ENCODE data around the gene OSM.
"Not testable (repeated sequence)": the region's sequence is repeated elsewhere in the genome, so short reads cannot be mapped to it uniquely, and the experiment has no call there.

The OSM gene

DNA sequence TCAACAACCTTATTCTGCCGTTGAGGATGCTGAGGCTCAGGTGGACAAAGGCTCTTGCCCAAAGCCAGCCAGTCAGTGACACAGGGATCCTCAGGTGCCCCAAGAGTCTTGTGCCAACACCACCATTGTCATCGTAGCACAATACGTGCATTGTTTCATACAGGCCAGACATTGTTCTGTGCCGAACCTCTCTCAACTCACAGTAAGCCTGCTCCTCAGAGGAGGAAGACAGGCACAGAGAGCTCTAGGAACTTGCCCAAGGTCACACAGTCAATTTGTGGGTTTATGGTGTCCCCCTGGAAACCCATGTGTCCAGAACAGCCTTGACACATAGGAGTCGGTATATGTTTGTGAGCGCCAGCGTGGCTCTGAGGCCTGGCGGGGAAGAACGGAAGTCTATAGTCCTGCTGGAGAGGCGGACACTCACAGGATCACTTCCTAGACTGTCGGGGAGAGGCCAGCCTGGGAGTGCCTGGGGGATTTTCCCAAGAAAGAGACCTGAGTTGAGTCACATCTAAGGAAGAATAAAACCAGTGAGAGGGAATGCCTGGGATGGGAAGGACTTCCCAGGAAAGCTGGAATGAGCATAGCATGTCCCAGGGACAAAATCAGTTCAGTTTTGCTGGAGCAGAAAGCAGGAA is 40.3 kb downstream of the OSM start:
- DNase-seq (ENCODE audit: low read depth), result peak; percentile 49

DNA sequence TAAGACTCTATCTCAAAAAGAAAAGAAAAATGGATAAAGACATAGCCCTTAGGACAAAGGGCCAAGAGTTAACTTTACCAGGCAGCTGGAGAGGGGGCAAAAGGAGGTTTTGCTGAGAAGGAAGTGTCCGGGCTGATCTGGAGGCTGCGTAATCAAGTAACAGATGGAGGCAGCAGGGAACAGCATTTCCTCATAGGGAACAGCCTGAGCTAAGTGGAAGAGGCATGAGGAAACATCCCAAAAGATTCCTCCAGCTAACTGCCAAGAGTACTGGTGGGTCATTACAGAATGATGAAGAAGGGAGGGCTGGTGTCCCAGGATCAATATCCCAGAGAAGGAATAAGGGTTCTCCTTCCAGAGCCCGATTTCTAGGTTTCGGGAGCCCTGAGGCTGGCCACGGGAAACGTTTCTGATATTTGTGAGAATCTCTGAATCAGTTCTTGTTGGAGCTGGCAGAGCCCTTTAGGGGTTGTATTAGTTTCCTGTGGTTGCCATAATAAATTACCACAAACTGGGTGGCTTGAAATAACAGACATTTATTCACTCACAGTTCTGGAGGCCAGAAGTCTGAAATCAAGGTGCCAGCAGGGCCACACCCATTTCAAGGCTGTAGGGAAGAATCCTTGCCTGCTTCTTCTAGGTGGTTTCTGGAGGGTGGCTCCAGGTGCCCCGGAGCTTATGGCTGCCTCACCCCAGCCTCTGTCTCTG is 41.3 kb downstream of the OSM start:
- no peak for DNase-seq (ENCODE audit: low read depth)

DNA sequence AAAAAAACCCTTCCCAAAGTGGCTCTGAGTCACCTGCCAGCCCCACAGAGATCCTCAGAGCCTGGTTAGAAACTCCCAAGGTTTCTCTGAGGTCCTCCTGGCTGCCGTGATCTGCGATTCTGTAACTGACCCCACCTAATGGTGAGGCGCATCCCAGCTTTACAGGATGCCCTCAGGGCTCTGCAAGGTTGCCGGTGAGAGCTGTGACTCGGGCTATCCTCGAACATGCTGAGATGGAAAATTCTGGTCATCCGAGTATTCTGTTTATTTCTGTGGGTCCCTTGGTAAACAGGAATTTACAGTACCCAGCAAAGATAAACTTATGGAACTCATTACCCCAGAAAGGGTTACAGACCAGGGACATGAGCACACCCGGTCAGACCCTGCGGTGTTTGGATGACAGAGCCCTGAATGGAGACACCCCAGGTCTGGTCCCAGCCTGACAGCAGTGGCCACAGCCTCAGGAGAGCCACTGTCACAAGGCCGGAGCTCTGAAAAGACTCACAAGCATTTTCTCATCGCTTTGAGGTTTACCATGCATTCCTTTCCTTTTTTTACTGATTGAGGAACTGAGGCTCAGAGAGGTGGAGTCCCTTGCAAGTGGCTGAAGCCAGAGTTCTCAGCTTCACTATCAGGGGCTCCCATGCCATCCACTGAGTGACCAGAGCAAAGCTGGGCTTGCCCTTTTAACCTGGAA is 42.3 kb downstream of the OSM start:
- DNase-seq (ENCODE audit: low read depth), result peak; percentile 65

DNA sequence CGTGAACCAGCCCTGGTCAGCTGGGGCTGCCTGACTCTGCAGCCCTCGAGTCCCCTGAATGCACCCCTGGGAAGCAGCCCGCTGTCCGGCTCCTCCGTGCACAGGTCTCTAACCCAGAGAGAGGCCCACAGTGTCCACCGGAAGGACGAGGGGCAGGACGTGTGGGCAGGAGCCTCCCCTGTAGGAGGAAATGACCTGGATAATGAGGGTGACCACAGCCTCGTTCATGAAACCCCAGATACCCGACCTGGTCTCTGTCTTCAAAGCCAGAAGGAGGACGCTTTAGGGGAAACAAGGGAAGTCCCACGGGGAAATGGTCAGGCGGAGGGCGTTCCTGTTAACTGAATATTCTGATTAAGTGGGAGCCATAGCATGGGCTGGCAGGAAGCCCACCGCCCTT is 43.3 kb downstream of the OSM start:
- DNase-seq (ENCODE audit: low read depth), result no peak

DNA sequence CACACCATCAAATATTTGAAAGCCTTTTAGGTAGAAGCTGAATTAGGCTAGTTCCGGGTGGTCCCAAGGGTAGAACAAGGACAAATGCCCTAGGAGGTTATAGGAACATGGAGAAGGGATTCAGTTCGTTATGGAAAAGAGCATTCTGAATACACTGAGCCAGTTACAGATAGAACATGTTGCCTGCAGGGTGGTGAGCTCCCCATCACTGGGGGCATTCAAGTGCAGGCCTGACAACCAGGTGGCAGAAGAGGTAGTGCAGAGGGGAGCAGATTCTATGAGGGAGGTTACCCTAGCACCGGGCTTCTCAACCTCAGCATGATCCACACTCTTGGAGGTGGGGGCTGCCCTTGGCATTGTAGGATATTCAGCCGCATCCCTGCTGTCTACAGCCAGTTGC is 44.3 kb downstream of the OSM start:
- DNase-seq (ENCODE audit: low read depth), result no peak

DNA sequence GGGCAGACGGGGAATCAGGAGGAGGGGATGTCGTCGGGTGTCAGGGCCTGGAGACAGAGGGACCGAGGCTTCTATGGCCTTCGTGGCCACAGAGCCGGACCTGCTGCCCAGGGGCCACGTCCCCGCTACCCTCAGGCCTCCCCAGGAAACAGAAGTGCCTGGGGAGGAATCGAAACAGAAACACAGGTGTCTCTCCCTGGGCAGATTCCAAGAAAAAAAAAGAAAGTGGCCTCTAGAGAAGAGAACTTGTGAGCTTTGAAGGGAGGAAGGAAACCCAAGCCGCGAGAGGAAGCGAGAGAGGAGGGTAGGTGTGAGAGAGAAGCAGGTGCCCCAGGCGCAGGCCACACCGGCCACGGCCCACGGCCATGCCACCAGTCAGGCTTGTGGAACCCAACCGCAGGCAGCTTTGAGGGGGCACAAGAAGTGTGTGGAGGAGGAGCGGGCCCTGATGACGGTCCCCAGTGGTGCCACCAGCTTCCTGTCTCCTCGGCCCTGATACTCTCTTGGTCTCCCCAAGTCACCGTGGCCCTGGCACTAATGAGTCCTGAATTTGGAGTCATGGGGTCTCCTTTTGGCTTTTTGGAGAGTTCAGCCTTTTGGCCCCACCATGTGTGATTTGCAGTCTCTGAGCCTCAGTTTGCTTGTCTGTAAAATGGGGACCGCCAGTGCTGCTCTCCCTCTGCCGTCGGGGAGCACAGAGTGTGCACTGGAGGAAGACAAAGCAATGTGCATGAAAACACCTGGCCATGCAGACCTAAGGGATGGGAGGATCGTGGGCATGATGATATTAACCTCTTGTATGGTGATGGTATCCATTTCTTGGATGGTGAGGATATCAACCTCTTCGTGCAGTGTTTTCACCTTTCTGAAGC is 45.3 kb downstream of the OSM start:
- no peak for DNase-seq (ENCODE audit: low read depth)

GRCh38 chr22:30220338-30221012 is 46.2 kb downstream of the OSM start:
- DNase-seq (ENCODE audit: low read depth), result no peak

DNA sequence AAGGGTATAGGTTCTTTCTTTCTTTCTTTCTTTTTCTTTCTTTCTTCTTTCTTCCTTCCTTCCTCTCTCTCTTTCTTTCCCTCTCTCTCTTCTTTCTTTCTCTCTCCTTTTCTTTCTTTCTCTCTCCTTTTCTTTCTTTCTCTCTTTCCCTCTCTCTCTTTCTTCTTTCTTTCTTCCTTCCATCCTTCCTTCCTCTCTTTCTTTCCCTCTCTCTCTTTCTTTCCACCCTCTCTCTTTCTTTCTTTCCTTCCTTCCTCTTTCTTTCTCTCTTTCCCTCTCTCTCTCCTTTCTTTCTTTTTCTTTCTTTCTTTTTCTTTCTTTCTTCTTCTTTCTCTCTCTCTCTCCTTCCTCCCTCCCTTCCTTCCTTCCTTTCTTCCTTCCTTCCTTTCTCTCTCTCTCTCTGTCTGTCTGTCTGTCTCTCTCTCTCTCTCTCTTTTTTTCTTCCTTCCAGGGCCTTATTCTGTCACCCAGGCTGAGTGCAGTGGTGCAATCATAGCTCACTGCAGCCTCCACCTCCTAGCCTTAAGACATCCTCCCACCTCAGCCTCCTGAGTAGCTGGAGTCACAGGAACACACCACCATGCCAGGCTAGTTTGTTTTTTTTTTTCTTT is 46.9 kb downstream of the OSM start:
- no peak for DNase-seq (ENCODE audit: low read depth)

- DNase-seq (ENCODE audit: low read depth), result no peak
These were observed 47.5 kb downstream of the OSM start for GRCh38 chr22:30219049-30219654.

- peak; percentile 30 for DNase-seq (ENCODE audit: low read depth)
These were observed 48.7 kb downstream of the OSM start for GRCh38 chr22:30217698-30218560.

- no peak for DNase-seq (ENCODE audit: low read depth)
These were observed 49.9 kb downstream of the OSM start for GRCh38 chr22:30216710-30217109.

- not testable (repeated sequence) for DNase-seq (ENCODE audit: low read depth)
These were observed 50.4 kb downstream of the OSM start for GRCh38 chr22:30216272-30216671.

DNA sequence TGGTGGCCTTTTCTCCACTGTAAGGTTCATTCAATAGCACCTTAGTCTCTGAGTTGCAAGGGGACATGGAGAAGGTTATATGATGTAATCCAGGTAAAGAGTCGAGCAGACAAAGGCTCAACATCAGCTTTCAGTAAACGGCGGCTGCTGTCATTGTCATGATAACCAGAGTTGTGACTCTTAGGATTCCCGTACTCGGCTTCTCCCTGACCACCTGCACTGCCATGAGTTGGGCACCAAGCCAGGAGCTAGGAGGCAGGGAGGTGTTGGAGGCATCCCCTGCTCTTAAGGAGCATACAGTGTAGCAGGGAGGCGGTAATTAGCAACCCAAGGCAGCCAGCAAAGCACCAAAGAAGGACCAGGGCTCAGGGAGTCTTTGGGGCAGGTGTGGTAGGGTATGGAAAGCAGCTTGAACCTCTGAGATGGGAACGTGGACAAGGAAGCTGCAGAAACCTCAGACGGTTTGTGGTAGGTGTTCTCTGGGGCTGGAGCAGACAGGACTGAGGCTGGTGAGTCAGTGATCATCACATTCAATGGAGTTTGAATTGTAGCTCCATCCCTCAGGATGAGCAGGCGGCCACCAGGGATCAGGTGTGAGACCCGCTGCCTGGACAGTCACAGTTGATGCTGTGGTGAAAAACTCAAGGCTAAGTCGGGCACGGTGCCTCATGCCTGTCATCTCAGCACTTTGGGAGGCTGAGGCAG is 51.8 kb downstream of the OSM start:
- no peak for DNase-seq (ENCODE audit: low read depth)

DNA sequence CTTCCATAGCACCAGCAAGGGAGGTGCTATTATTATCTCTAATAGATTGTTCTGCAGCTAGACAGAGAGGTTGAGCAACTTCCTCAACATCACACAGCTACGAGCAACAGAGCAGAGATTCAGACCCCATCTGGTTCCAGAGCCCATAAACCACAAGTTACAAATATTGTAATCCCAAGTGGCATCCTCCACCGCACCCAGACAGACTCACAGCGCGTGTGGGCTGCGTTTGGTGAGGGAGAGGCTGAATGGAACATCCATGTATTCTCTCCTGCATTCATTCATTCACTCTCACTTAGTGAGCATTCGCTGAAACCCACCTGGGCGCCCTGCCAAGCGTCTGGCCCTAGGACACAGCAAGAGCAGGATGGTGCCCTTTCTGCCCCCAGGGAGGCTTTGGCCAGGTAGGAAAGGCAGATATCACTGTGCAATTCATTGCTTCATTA is 53.6 kb downstream of the OSM start:
- DNase-seq (ENCODE audit: low read depth), result no peak
